Neural progenitor cell (in vitro differentiated cells): Measurements from ENCODE around the gene INTS6. TPM values are rescaled to one million over a fixed set of nuclear protein-coding genes. Genes with fewer than 3 reads are reported as not detected.

ENCODE experiments used
- DNase-seq: peaks from one replicate; pipeline ENCODE4 v3.0.0-alpha.2; 2016; ENCODE audit warnings: low spot score
- H2AFZ ChIP-seq: fragments of 200-600 bp; sonication (generic); replicated peaks from 2 replicates; pipeline ENCODE4 v1.6.1; 2016; ENCODE audit warnings: antibody characterized with exemption
- H3F3A ChIP-seq: fragments of 200-600 bp; sonication (generic); 2 replicates; pipeline ENCODE4 v1.6.1; 2016; ENCODE audit warnings: antibody characterized with exemption, low read depth
- H3K27ac ChIP-seq: fragments of 200-600 bp; sonication (generic); 2 replicates; pipeline ENCODE4 v1.5.1; 2016; ENCODE audit warnings: mild to moderate bottlenecking
- H3K27me3 ChIP-seq: fragments of 200-600 bp; sonication (generic); 2 replicates; pipeline ENCODE4 v1.6.1; 2016; ENCODE audit warnings: mild to moderate bottlenecking, moderate library complexity
- H3K36me3 ChIP-seq: fragments of 200-600 bp; sonication (generic); 2 replicates; pipeline ENCODE4 v1.5.1; 2016
- H3K4me1 ChIP-seq: fragments of 200-600 bp; sonication (generic); 2 replicates; pipeline ENCODE4 v1.6.1; 2016; ENCODE audit warnings: mixed run types
- H3K4me2 ChIP-seq: fragments of 200-600 bp; sonication (generic); 2 replicates; pipeline ENCODE4 v1.6.1; 2016
- H3K4me3 ChIP-seq: fragments of 200-600 bp; sonication (generic); 2 replicates; pipeline ENCODE4 v1.5.1; 2016
- H3K79me2 ChIP-seq: fragments of 200-600 bp; sonication (generic); 2 replicates; pipeline ENCODE4 v1.6.1; 2016; ENCODE audit warnings: low read depth
- H3K9ac ChIP-seq: fragments of 200-600 bp; sonication (generic); 2 replicates; pipeline ENCODE4 v1.6.1; 2016
- H3K9me3 ChIP-seq: fragments of 200-600 bp; sonication (generic); 2 replicates; pipeline ENCODE4 v1.5.1; 2016; ENCODE audit warnings: low read depth
- H4K20me1 ChIP-seq: fragments of 200-600 bp; sonication (generic); 2 replicates; pipeline ENCODE4 v1.6.1; 2016; ENCODE audit warnings: low read depth
- H3K27ac Mint-ChIP-seq: 3 replicates; pipeline ENCODE4 v1.8.0; 2021; ENCODE audit warnings: mixed read lengths
- H3K27me3 Mint-ChIP-seq: 2 replicates; pipeline ENCODE4 v1.8.0; 2022; ENCODE audit warnings: low read depth, mild to moderate bottlenecking, inconsistent platforms, moderate library complexity, mixed read lengths; ENCODE audit not compliant: insufficient read depth
- H3K36me3 Mint-ChIP-seq: 3 replicates; pipeline ENCODE4 v1.8.0; 2021; ENCODE audit warnings: mixed read lengths
- H3K4me1 Mint-ChIP-seq: 3 replicates; pipeline ENCODE4 v1.8.0; 2021; ENCODE audit warnings: mixed read lengths
- H3K4me3 Mint-ChIP-seq: 3 replicates; pipeline ENCODE4 v1.8.0; 2021; ENCODE audit warnings: mild to moderate bottlenecking, moderate library complexity, mixed read lengths
- H3K9me3 Mint-ChIP-seq: 3 replicates; pipeline ENCODE4 v1.8.0; 2020; ENCODE audit warnings: mixed read lengths
- EZH2 ChIP-seq: fragments of 200-600 bp; sonication (generic); IDR thresholded peaks from 2 replicates; pipeline ENCODE4 v1.6.1; 2017; ENCODE audit warnings: antibody characterized with exemption, mild to moderate bottlenecking, moderate library complexity
- EZH2phosphoT487 ChIP-seq: fragments of 200-600 bp; sonication (generic); IDR thresholded peaks from 2 replicates; pipeline ENCODE4 v1.6.1; 2017; ENCODE audit warnings: antibody characterized with exemption
- total RNA-seq: library from RNA; depleted of rRNA; stranded (reverse); fragments of >200 nt; gene quantifications from 2 replicates; pipeline ENCODE4 v1.2.3, GENCODE V29; 2015; ENCODE audit warnings: low replicate concordance
- TF ChIP-seq, protein P1 (sequence below): fragments of 200-600 bp; sonication (generic); IDR thresholded peaks from 2 replicates; pipeline ENCODE4 v1.5.1; 2017; ENCODE audit warnings: antibody characterized with exemption, mild to moderate bottlenecking

INTS6 gene
- total RNA-seq, 1 donor from 2014 or later, result 84.0 TPM

- Histone ChIP-seq H3K36me3 (peaks cover 12% of the 10 kb centered on the region), H3F3A (peaks cover 26% of the 10 kb centered on the region), H3K4me1 (no peaks in the 10 kb centered on the region), H3K4me2 (no peak overlapping the region), H4K20me1 (peaks cover 7% of the 10 kb centered on the region), H3K9me3 (no peaks in the 10 kb centered on the region), H2AFZ (no peak overlapping the region), H3K27ac (peak overlapping the region; percentile 31), H3K4me3 (no peak overlapping the region), H3K9ac (no peak overlapping the region), H3K27me3 (no peaks in the 10 kb centered on the region), H3K79me2 (peaks cover 99% of the 10 kb centered on the region)
- TF ChIP-seq EZH2 (no peak), EZH2phosphoT487 (no peak)
- TF ChIP-seq, protein P1, sequence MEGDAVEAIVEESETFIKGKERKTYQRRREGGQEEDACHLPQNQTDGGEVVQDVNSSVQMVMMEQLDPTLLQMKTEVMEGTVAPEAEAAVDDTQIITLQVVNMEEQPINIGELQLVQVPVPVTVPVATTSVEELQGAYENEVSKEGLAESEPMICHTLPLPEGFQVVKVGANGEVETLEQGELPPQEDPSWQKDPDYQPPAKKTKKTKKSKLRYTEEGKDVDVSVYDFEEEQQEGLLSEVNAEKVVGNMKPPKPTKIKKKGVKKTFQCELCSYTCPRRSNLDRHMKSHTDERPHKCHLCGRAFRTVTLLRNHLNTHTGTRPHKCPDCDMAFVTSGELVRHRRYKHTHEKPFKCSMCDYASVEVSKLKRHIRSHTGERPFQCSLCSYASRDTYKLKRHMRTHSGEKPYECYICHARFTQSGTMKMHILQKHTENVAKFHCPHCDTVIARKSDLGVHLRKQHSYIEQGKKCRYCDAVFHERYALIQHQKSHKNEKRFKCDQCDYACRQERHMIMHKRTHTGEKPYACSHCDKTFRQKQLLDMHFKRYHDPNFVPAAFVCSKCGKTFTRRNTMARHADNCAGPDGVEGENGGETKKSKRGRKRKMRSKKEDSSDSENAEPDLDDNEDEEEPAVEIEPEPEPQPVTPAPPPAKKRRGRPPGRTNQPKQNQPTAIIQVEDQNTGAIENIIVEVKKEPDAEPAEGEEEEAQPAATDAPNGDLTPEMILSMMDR, result no peak
- Mint-ChIP-seq H3K4me3 (no peak overlapping the region), H3K4me1 (no peaks in the 10 kb centered on the region), H3K27me3 (no peaks in the 10 kb centered on the region), H3K27ac (no peak overlapping the region), H3K36me3 (peaks cover 31% of the 10 kb centered on the region), H3K9me3 (no peaks in the 10 kb centered on the region)
- DNase-seq, result no peak
Measured at GRCh38 chr13:51405176-51405575, 47.7 kb downstream of the INTS6 start.

GRCh38 chr13:51397262-51397941 lies 55.4 kb downstream of the INTS6 start:
- Mint-ChIP-seq H3K27ac (no peak overlapping the region), H3K27me3 (peaks cover 3% of the 10 kb centered on the region), H3K36me3 (peaks cover 25% of the 10 kb centered on the region), H3K4me3 (no peak overlapping the region), H3K9me3 (no peaks in the 10 kb centered on the region), H3K4me1 (peaks cover 2% of the 10 kb centered on the region)
- H3K36me3 ChIP-seq, result peaks cover 6% of the 10 kb centered on the region
- H3K27ac ChIP-seq, result peak overlapping the region; percentile 13
- peaks cover 27% of the 10 kb centered on the region for H4K20me1 ChIP-seq
- H3K9ac ChIP-seq, result no peak overlapping the region
- H3K27me3 ChIP-seq, result no peaks in the 10 kb centered on the region
- H3K4me1 ChIP-seq, result peaks cover 13% of the 10 kb centered on the region
- H3F3A ChIP-seq, result peaks cover 44% of the 10 kb centered on the region
- peak; percentile 21 for DNase-seq
- H3K79me2 ChIP-seq, result peaks cover 100% of the 10 kb centered on the region
- no peak for TF ChIP-seq EZH2
- TF ChIP-seq, protein P1, result no peak
- no peak for TF ChIP-seq EZH2phosphoT487
- no peak overlapping the region for H3K4me3 ChIP-seq
- H3K4me2 ChIP-seq, result peak overlapping the region; percentile 25
- H3K9me3 ChIP-seq, result no peaks in the 10 kb centered on the region
- H2AFZ ChIP-seq, result no peak overlapping the region

DNA sequence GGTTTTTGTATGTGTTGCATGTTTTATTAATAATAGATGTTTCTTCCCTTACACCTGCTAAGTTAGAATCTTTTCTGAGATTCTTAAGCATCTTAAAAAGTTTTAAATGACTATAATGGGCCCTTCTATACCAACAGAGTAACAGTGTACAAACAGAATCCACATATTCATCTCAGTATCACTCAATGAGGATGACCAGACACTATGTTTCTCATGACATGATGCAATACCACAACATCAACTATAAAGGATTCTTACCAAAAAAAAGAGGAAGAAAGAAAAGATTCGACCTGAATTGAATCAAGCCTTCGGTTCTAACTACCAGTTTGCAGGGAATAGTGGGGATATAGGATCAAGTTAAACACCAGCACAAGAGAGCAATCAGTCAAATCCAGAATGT lies 56.5 kb downstream of the INTS6 start:
- H3K9me3 ChIP-seq, result no peaks in the 10 kb centered on the region
- no peak overlapping the region for H2AFZ ChIP-seq
- Mint-ChIP-seq H3K27ac (no peak overlapping the region), H3K27me3 (peaks cover 6% of the 10 kb centered on the region), H3K4me3 (no peak overlapping the region), H3K4me1 (peaks cover 2% of the 10 kb centered on the region), H3K36me3 (peaks cover 25% of the 10 kb centered on the region), H3K9me3 (no peaks in the 10 kb centered on the region)
- no peak for DNase-seq
- no peak overlapping the region for H3K4me2 ChIP-seq
- H3K36me3 ChIP-seq, result peaks cover 6% of the 10 kb centered on the region
- peaks cover 22% of the 10 kb centered on the region for H4K20me1 ChIP-seq
- H3K4me1 ChIP-seq, result peaks cover 13% of the 10 kb centered on the region
- TF ChIP-seq EZH2phosphoT487, result no peak
- no peak overlapping the region for H3K4me3 ChIP-seq
- H3F3A ChIP-seq, result peaks cover 49% of the 10 kb centered on the region
- H3K27me3 ChIP-seq, result no peaks in the 10 kb centered on the region
- H3K27ac ChIP-seq, result peak overlapping the region; percentile 41
- no peak overlapping the region for H3K9ac ChIP-seq
- H3K79me2 ChIP-seq, result peaks cover 100% of the 10 kb centered on the region

DNA sequence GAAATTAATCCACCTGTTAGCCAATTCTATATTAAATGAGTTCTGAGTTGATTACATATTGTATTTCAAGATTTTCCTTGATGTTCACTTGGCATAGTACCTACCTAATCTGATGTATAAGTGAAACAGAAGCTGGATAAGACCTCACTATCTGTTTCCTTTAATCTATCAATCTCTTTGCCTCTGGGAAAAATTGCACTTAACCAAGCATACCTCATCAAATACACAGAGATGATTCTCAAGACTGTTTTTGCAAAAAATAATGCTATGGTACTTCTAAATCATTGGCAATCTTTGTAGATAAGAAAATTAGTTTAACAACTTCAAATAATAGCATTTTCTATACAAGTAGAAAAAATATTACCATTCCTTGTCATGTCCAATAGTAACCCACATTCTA lies 58.1 kb downstream of the INTS6 start:
- Histone ChIP-seq H2AFZ (no peak overlapping the region), H4K20me1 (peaks cover 22% of the 10 kb centered on the region), H3K4me3 (no peak overlapping the region), H3K27ac (no peak overlapping the region), H3K4me2 (no peak overlapping the region), H3K9me3 (no peaks in the 10 kb centered on the region), H3K36me3 (peaks cover 9% of the 10 kb centered on the region), H3K4me1 (peaks cover 13% of the 10 kb centered on the region), H3F3A (peaks cover 52% of the 10 kb centered on the region), H3K27me3 (no peaks in the 10 kb centered on the region), H3K9ac (no peak overlapping the region), H3K79me2 (peaks cover 100% of the 10 kb centered on the region)
- Mint-ChIP-seq H3K4me1 (peaks cover 2% of the 10 kb centered on the region), H3K27ac (no peak overlapping the region), H3K36me3 (peaks cover 19% of the 10 kb centered on the region), H3K27me3 (peaks cover 6% of the 10 kb centered on the region), H3K9me3 (no peaks in the 10 kb centered on the region), H3K4me3 (no peak overlapping the region)
- no peak for TF ChIP-seq EZH2
- no peak for TF ChIP-seq EZH2phosphoT487
- TF ChIP-seq, protein P1, result no peak
- no peak for DNase-seq
